Nephron progenitor cell (in vitro differentiated cells): ENCODE measurements around the gene GAS2L2.

ENCODE experiments used
- DNase-seq: peaks from one replicate; pipeline ENCODE4 v3.0.0; 2021
- H3K27ac Mint-ChIP-seq: 2 replicates; pipeline ENCODE4 v1.8.0; 2021; ENCODE audit warnings: mild to moderate bottlenecking, moderate library complexity, mixed read lengths
- H3K27me3 Mint-ChIP-seq: 2 replicates; pipeline ENCODE4 v1.8.0; 2021; ENCODE audit warnings: mild to moderate bottlenecking, low read depth, mixed read lengths; ENCODE audit not compliant: poor library complexity
- H3K36me3 Mint-ChIP-seq: 2 replicates; pipeline ENCODE4 v1.8.0; 2021; ENCODE audit warnings: low read depth, mixed read lengths
- H3K4me1 Mint-ChIP-seq: 2 replicates; pipeline ENCODE4 v1.8.0; 2021; ENCODE audit warnings: mixed read lengths
- H3K4me3 Mint-ChIP-seq: 2 replicates; pipeline ENCODE4 v1.8.0; 2021; ENCODE audit warnings: mild to moderate bottlenecking, moderate library complexity, mixed read lengths
- H3K9me3 Mint-ChIP-seq: 2 replicates; pipeline ENCODE4 v1.8.0; 2021; ENCODE audit warnings: mild to moderate bottlenecking, moderate library complexity, mixed read lengths
- CTCF ChIP-seq: fragments of 200-600 bp; sonication (generic); IDR thresholded peaks from 2 replicates; pipeline ENCODE4 v1.5.0; 2021; ENCODE audit warnings: antibody characterized with exemption

Gene GAS2L2

GRCh38 chr17:35796942-35797341, 43.9 kb upstream of the GAS2L2 start:
- Mint-ChIP-seq H3K27ac (no peak overlapping the region), H3K36me3 (no peaks in the 10 kb centered on the region), H3K4me1 (peaks cover 12% of the 10 kb centered on the region), H3K9me3 (no peaks in the 10 kb centered on the region), H3K27me3 (peaks cover 89% of the 10 kb centered on the region), H3K4me3 (peak overlapping the region; percentile 14)
- no peak for TF ChIP-seq CTCF
- DNase-seq = no peak

- Mint-ChIP-seq H3K27ac (no peak overlapping the region), H3K4me1 (peaks cover 5% of the 10 kb centered on the region), H3K27me3 (peaks cover 93% of the 10 kb centered on the region)
Observed at GRCh38 chr17:35795871-35796265, 42.8 kb upstream of the GAS2L2 start.

GRCh38 chr17:35795007-35795870, 42.2 kb upstream of the GAS2L2 start, which contains the start of gene MMP28:
Gene MMP28 (minus strand): TSS chr17:35795641. CDS start chr17:35795377, 264 bp downstream.
- Mint-ChIP-seq H3K4me3 (peak within 1 kb of the TSS; percentile 69), H3K36me3 (no peaks in the 10 kb centered on the region), H3K4me1 (peaks cover 5% of the 10 kb centered on the region), H3K9me3 (no peaks in the 10 kb centered on the region), H3K27me3 (peaks cover 99% of the 10 kb centered on the region), H3K27ac (no peak within 1 kb of the TSS)
- peak; percentile 73 for DNase-seq
- TF ChIP-seq CTCF = no peak

More at GRCh38 chr17:35795871-35796265, 42.8 kb upstream of the GAS2L2 start:
- DNase-seq = no peak
- TF ChIP-seq CTCF = no peak
- no peaks in the 10 kb centered on the region for H3K9me3 Mint-ChIP-seq
- H3K4me3 Mint-ChIP-seq = peak overlapping the region; percentile 69
- H3K36me3 Mint-ChIP-seq = no peaks in the 10 kb centered on the region

GRCh38 chr17:35793257-35793656, 40.2 kb upstream of the GAS2L2 start:
- Mint-ChIP-seq H3K27me3 (peaks cover 97% of the 10 kb centered on the region), H3K4me3 (peak overlapping the region; percentile 31), H3K9me3 (no peaks in the 10 kb centered on the region), H3K27ac (no peak overlapping the region), H3K4me1 (peaks cover 14% of the 10 kb centered on the region), H3K36me3 (no peaks in the 10 kb centered on the region)
- DNase-seq = no peak
- TF ChIP-seq CTCF = no peak

GRCh38 chr17:35791681-35792350, 38.8 kb upstream of the GAS2L2 start:
- Mint-ChIP-seq H3K36me3 (no peaks in the 10 kb centered on the region), H3K27me3 (peaks cover 94% of the 10 kb centered on the region), H3K9me3 (no peaks in the 10 kb centered on the region), H3K27ac (no peak overlapping the region), H3K4me1 (peaks cover 25% of the 10 kb centered on the region), H3K4me3 (no peak overlapping the region)
- TF ChIP-seq CTCF = no peak
- DNase-seq = no peak
